Adrenal gland (tissue), 5 donors: ENCODE measurements around the gene EYA3.

Experiments
- POLR2A ChIP-seq, 2 donors: fragments of 450-650 bp; IDR thresholded peaks; one replicate each; pipeline ENCODE4 v1.6.1; 2017; ENCODE audit warnings: antibody characterized with exemption in 2 of 2, mild to moderate bottlenecking in 2 of 2, moderate library complexity in 1 of 2
- TF ChIP-seq, protein P1 (sequence below), 6 experiments: fragments of 450-650 bp in 4 of 6; fragments of 200-600 bp in 2 of 6; sonication (generic) in 1 of 6; IDR thresholded peaks; 1 replicate in 5 of 6; 2 replicates in 1 of 6; pipeline versions ENCODE4 v1.5.1 to v1.8.0; 2016 to 2021; ENCODE audit warnings: antibody characterized with exemption in 6 of 6, mild to moderate bottlenecking in 2 of 6, moderate library complexity in 1 of 6
- donor health status: DM: no; HTN: no; CAD: no.

DNA sequence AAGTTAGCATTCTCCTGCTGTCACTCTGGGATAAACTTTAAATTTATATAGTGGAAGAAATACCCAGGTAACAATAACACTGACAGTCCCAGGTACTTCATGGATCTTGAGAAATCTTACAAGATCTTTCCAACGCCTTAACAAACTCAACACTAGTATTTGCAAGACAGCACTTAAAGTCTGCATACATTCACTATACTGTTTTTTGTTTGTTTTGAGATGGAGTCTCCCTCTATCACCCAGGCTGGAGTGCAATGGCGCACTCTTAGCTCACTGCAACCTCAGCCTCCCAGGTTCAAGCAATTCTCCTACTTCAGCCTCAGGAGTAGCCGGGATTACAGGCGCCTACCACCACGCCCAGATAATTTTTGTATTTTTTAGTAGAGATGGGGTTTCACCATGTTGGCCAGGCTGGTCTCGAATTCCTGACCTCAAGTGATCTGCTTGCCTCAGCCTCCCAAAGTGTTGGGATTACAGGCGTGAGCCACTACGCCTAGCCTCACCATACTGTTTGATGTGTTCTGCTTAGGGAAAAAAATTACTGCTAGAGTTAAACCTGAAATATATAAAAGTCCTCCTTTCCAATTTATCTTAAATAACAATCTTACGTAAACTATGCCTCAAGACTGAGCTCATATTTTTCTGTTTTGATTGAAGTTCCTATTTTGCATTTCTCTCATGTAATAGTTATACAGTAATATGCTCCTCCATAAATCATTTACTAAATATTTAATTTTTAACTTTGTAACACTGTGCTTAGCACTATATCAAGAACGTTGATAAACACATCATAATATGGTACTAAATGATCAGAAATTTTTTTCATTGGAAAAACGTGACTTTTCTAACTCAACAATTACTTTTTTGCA is 17.5 kb downstream of the EYA3 start:
- TF ChIP-seq, protein P1, sequence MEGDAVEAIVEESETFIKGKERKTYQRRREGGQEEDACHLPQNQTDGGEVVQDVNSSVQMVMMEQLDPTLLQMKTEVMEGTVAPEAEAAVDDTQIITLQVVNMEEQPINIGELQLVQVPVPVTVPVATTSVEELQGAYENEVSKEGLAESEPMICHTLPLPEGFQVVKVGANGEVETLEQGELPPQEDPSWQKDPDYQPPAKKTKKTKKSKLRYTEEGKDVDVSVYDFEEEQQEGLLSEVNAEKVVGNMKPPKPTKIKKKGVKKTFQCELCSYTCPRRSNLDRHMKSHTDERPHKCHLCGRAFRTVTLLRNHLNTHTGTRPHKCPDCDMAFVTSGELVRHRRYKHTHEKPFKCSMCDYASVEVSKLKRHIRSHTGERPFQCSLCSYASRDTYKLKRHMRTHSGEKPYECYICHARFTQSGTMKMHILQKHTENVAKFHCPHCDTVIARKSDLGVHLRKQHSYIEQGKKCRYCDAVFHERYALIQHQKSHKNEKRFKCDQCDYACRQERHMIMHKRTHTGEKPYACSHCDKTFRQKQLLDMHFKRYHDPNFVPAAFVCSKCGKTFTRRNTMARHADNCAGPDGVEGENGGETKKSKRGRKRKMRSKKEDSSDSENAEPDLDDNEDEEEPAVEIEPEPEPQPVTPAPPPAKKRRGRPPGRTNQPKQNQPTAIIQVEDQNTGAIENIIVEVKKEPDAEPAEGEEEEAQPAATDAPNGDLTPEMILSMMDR (IDR thresholded peaks at IDR 0.05), result no peak
- no peak for TF ChIP-seq POLR2A (IDR thresholded peaks at IDR 0.05)
